SH-SY5Y (cell line): ENCODE data around the gene MBOAT7.

ENCODE experiments used
- GATA2 ChIP-seq: IDR thresholded peaks from 2 replicates; pipeline ENCODE4 v1.6.1; 2011; ENCODE audit warnings: mild to moderate bottlenecking, low read depth, low read length
- GATA3 ChIP-seq: IDR thresholded peaks from 2 replicates; pipeline ENCODE4 v1.6.1; 2011; ENCODE audit warnings: low read depth, mild to moderate bottlenecking, low read length, moderate library complexity

DNA sequence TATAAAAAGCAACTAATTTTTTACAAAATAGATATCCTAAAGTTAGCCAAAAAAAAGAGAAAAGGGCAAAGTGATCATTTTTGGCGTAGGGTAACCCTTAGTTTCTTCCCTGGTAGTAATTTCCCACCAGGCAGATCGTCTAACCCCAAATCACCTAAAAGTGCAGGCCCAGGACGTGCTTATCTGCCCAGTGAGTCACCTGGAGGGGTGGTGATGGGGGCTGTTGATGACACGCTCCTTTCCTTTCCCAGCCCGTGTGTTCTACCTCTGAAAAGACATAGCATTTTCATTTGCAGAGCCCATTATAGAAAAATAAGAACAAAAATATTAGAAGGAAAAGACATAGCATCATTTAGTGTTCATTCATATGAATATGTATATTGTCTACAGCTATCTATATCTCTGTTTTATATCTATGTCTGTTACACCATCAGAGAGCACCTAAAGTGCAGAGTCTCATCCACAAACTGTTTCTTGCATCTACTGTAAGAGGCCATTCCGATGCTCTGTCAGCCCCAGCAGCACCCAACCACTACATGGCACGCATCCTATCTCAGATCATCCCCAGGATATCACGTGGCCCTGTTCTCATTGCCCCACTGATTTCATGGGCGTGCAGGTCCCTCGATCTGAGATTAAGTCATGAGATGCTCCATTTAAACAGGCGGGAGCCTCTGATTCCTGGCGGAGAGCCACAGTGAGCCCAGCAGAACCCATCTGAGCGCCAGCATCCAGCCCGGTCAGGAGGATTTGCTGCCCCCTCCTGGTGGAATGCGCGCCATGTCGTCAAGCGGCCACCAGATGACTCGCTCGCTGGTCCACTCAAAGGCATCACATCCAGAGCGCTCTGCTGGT, 41.9 kb upstream of the MBOAT7 start:
- TF ChIP-seq GATA2: peak; percentile 74
- TF ChIP-seq GATA3: no peak
